ENCODE results near the gene PTGFRN. TPM values are rescaled to one million over a fixed set of nuclear protein-coding genes. Genes with fewer than 3 reads are reported as not detected.
"Not testable (repeated sequence)": the region's sequence is repeated elsewhere in the genome, so short reads cannot be mapped to it uniquely, and the experiment has no call there.

PTGFRN gene
- 100 to 108 TPM (median 106 TPM) in 3 replicates for total RNA-seq

DNA sequence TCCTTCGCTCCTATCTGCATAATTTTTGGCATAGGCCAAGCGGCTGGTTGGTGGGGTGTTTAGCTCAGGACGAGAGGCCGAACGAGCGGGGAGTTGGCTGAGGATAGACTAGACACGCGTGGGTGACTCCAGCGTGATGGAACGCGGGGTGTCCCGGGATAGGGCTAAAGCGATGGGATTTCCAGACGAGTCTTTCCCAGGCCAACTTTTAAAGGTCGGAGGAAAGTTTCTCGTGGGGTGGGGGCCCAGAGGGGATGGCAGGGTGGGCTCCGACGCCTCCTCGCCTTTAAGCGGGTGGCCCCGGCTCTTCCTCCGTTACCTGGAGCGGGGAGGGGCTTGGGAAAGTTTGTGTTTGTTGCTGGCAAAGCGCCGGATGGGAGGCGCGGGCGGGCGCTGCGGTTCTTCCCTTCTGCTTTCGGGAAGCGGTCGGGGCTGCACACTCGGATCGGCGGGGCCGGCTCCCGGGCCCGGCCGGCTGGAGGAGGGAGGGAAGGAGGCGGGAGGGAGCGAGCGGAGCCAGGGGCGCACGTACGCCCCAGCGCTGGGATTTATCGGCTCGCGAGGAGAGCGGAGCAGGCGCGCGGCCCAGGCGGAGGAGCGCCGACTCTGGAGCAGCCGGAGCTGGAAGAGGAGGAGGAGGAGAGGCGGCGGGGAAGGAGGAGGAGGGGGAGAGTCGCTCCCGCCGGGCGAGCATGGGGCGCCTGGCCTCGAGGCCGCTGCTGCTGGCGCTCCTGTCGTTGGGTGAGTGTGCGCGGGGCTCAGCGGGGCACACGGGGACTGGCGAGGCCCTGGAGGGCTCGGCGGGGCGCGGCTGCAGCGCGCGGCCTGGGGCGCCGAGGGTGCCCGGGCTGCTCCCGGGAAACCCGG lies at the start of gene PTGFRN:
Gene PTGFRN (plus strand): TSS at position 405 of the 867 bp plus-strand sequence. CDS start 288 bp downstream, at position 693.
- peak within 1 kb of the TSS; percentile 96 for H3K27ac Mint-ChIP-seq
- no peaks in the 10 kb centered on the region for H3K27me3 Mint-ChIP-seq (ENCODE audit: low read depth)
- peak; percentile 61 to 85 for DNase-seq (ENCODE audit: low spot score in 2 of 2, unreplicated experiment in 2 of 2)
- H3K36me3 Mint-ChIP-seq: no peaks in the 10 kb centered on the region
- H3K4me3 Mint-ChIP-seq: peak within 1 kb of the TSS; percentile 88
- TF ChIP-seq, protein P1, sequence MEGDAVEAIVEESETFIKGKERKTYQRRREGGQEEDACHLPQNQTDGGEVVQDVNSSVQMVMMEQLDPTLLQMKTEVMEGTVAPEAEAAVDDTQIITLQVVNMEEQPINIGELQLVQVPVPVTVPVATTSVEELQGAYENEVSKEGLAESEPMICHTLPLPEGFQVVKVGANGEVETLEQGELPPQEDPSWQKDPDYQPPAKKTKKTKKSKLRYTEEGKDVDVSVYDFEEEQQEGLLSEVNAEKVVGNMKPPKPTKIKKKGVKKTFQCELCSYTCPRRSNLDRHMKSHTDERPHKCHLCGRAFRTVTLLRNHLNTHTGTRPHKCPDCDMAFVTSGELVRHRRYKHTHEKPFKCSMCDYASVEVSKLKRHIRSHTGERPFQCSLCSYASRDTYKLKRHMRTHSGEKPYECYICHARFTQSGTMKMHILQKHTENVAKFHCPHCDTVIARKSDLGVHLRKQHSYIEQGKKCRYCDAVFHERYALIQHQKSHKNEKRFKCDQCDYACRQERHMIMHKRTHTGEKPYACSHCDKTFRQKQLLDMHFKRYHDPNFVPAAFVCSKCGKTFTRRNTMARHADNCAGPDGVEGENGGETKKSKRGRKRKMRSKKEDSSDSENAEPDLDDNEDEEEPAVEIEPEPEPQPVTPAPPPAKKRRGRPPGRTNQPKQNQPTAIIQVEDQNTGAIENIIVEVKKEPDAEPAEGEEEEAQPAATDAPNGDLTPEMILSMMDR (IDR thresholded peaks at IDR 0.05; ENCODE audit: unreplicated experiment): no peak
- no peaks in the 10 kb centered on the region for H3K9me3 Mint-ChIP-seq
- H3K4me1 Mint-ChIP-seq: peaks cover 5% of the 10 kb centered on the region

DNA sequence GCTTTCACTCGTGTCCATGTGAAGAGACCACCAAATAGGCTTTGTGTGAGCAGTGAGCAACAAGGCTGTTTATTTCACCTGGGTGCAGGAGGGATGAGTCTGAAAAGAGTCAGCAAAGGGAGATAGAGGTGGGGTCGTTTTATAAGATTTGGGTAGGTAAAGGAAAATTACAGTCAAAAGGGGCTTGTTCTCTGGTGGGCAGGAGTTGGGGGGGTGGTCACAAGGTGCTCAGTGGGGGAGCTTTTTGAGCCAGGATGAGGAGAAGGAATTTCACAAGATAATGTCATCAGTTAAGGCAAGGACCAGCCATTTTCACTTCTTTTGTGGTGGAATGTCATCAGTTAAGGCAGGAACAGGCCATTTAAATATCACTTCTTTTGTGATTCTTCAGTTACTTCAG lies 49.5 kb upstream of the PTGFRN start:
- Mint-ChIP-seq H3K4me1 (peaks cover 30% of the 10 kb centered on the region), H3K27ac (peak overlapping the region; percentile 6)
- H3K36me3 Mint-ChIP-seq; H3K27me3 Mint-ChIP-seq (ENCODE audit: low read depth); H3K4me3 Mint-ChIP-seq; H3K9me3 Mint-ChIP-seq; DNase-seq (ENCODE audit: low spot score in 2 of 2, unreplicated experiment in 2 of 2): not testable (repeated sequence)

DNA sequence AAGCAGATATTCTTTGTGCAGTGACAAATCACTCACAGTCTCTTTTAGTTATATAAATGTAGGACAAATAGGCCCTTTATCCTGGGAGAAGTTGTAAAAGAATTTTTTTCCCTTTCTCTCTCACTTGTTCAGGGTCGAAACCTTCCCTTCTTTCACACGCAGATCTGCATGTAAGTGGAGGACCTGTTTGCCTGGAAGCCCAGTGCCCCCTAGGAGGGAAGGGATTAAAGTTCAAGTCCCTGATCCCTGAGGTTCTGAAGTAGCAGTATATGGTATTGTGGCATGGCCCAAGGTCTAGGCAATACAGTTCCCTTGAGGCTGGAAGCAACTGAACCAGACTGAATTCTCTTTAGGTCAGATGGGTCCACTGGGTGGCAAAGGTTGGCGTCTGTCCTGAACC lies 48.6 kb upstream of the PTGFRN start:
- Mint-ChIP-seq H3K27ac (no peak overlapping the region), H3K9me3 (no peaks in the 10 kb centered on the region), H3K36me3 (no peaks in the 10 kb centered on the region), H3K4me1 (peaks cover 20% of the 10 kb centered on the region), H3K4me3 (no peak overlapping the region), H3K27me3 (ENCODE audit: low read depth) (no peaks in the 10 kb centered on the region)
- TF ChIP-seq, protein P1 (IDR thresholded peaks at IDR 0.05; ENCODE audit: unreplicated experiment): no peak
- DNase-seq (ENCODE audit: low spot score in 2 of 2, unreplicated experiment in 2 of 2): no peak

DNA sequence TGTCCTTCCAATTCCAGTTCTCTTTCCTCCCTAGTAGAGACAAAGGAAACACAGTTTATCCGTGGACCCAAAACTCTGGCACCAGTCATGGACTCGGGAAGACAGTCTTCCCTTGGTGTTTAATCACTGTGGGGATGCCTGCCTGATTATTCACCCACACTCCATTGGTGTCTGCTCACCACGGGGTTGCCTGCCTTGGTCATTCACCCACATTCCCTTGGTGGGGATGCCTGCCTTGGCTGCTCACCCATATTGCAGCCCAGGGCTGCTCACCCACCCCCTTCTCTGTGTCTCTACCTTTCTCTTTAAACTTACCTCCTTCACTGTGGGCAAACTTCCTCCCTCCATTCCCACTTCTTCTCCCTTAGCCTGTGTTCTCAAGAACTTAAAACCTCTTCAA lies 46.7 kb upstream of the PTGFRN start:
- H3K4me1 Mint-ChIP-seq: peaks cover 13% of the 10 kb centered on the region
- H3K9me3 Mint-ChIP-seq; H3K4me3 Mint-ChIP-seq; H3K27me3 Mint-ChIP-seq (ENCODE audit: low read depth); H3K36me3 Mint-ChIP-seq; DNase-seq (ENCODE audit: low spot score in 2 of 2, unreplicated experiment in 2 of 2); H3K27ac Mint-ChIP-seq: not testable (repeated sequence)

DNA sequence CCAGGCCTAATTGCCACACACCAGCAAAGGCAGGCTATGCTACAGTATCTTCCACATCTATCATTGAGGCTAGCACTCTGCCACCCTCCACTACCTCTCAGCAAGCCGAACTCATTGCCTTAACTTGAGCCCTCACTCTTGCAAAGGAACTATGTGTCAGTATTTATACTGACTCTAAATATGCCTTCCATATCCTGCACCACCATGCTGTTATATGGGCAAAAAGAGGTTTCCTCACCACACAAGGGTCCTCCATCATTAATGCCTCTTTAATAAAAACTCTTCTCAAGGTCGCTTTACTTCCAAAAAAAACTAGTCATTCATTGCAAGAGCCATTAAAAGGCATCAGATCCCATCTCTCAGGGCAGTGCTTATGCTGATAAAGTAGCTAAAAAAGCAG lies 43.2 kb upstream of the PTGFRN start:
- not testable (repeated sequence) for H3K4me1 Mint-ChIP-seq; H3K36me3 Mint-ChIP-seq; DNase-seq (ENCODE audit: low spot score in 2 of 2, unreplicated experiment in 2 of 2); H3K27me3 Mint-ChIP-seq (ENCODE audit: low read depth); H3K9me3 Mint-ChIP-seq; H3K4me3 Mint-ChIP-seq; H3K27ac Mint-ChIP-seq

DNA sequence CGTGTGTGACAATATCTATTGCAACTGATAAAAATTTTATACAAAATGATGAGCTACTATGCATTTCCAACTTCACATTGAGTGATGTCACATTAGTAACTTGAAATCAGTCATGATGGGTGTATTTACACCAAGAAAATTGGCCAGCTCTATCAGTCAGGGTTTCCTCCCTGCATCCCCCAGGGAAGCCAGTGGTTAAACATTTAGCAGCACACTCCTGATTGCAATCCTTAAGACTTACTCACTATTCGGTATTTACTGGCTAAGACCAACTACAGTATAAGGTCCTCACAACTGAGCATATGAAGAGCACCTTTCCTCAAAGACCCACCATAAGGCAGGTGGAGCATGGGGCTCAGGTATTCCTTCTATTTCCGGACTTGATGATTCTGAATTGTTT lies 41.3 kb upstream of the PTGFRN start:
- Mint-ChIP-seq H3K4me1 (no peaks in the 10 kb centered on the region), H3K27me3 (ENCODE audit: low read depth) (no peaks in the 10 kb centered on the region), H3K36me3 (no peaks in the 10 kb centered on the region), H3K27ac (no peak overlapping the region), H3K9me3 (no peaks in the 10 kb centered on the region), H3K4me3 (no peak overlapping the region)
- DNase-seq (ENCODE audit: low spot score in 2 of 2, unreplicated experiment in 2 of 2): no peak
- TF ChIP-seq, protein P1 (IDR thresholded peaks at IDR 0.05; ENCODE audit: unreplicated experiment): no peak

DNA sequence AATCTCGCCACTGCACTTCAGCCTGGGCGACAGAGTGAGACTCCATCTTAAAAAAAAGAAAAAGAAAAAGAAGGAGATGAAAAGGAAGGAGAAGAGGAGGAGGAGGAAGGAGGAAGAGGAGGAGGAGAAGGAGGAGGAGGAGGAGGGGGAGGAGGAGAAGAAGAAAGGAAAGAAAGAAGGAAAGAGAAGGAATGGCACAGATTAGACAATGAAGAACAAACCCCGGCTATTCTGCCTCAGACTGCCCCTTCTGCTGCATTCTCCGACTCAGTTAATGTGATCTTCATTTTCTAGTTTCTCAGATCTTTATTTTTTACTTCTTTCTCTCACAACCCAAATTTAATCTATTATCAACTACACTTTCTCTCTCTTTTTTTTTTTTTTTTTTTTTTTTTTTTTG lies 40.1 kb upstream of the PTGFRN start:
- Mint-ChIP-seq H3K4me3 (no peak overlapping the region), H3K4me1 (peaks cover 2% of the 10 kb centered on the region), H3K27ac (no peak overlapping the region), H3K9me3 (no peaks in the 10 kb centered on the region), H3K36me3 (no peaks in the 10 kb centered on the region), H3K27me3 (ENCODE audit: low read depth) (no peaks in the 10 kb centered on the region)
- no peak for DNase-seq (ENCODE audit: low spot score in 2 of 2, unreplicated experiment in 2 of 2)
- TF ChIP-seq, protein P1 (IDR thresholded peaks at IDR 0.05; ENCODE audit: unreplicated experiment): no peak
